Testis (tissue), 2 donors: ENCODE measurements around the gene KLHDC7B.

Experiments
- POLR2A ChIP-seq: fragments of 450-650 bp; IDR thresholded peaks from one replicate; pipeline ENCODE4 v1.6.1; 2017; ENCODE audit warnings: antibody characterized with exemption, mild to moderate bottlenecking, moderate library complexity
- TF ChIP-seq, protein P1 (sequence below), 3 experiments: fragments of 450-650 bp in 2 of 3; fragments of 200-600 bp in 1 of 3; sonication (generic) in 1 of 3; IDR thresholded peaks; one replicate each; pipeline ENCODE4 v1.5.1; 2016 to 2019; ENCODE audit warnings: antibody characterized with exemption in 3 of 3, mild to moderate bottlenecking in 2 of 3, moderate library complexity in 1 of 3

DNA sequence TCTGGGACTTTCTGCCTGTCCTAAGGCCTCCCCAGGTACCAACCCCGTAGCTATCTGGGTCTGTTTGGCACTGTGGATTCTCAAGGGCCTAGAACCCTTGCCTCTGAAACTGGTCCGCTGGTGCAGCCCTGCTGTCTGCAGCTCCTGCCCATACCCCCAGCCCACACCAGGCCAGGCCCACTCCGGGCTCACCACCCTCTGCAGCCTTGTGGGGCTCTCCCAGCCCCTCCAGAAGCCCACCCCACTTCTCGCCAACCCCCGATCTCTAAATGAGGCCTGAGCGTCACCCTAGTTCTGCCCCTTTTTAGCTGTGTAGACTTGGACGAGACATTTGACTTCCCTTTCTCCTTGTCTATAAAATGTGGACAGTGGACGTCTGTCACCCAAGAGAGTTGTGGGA lies 4.7 kb downstream of the KLHDC7B start:
- TF ChIP-seq, protein P1, sequence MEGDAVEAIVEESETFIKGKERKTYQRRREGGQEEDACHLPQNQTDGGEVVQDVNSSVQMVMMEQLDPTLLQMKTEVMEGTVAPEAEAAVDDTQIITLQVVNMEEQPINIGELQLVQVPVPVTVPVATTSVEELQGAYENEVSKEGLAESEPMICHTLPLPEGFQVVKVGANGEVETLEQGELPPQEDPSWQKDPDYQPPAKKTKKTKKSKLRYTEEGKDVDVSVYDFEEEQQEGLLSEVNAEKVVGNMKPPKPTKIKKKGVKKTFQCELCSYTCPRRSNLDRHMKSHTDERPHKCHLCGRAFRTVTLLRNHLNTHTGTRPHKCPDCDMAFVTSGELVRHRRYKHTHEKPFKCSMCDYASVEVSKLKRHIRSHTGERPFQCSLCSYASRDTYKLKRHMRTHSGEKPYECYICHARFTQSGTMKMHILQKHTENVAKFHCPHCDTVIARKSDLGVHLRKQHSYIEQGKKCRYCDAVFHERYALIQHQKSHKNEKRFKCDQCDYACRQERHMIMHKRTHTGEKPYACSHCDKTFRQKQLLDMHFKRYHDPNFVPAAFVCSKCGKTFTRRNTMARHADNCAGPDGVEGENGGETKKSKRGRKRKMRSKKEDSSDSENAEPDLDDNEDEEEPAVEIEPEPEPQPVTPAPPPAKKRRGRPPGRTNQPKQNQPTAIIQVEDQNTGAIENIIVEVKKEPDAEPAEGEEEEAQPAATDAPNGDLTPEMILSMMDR (IDR thresholded peaks at IDR 0.05), result no peak
- no peak for TF ChIP-seq POLR2A
